ENCODE data around the gene GJD3.

DNA sequence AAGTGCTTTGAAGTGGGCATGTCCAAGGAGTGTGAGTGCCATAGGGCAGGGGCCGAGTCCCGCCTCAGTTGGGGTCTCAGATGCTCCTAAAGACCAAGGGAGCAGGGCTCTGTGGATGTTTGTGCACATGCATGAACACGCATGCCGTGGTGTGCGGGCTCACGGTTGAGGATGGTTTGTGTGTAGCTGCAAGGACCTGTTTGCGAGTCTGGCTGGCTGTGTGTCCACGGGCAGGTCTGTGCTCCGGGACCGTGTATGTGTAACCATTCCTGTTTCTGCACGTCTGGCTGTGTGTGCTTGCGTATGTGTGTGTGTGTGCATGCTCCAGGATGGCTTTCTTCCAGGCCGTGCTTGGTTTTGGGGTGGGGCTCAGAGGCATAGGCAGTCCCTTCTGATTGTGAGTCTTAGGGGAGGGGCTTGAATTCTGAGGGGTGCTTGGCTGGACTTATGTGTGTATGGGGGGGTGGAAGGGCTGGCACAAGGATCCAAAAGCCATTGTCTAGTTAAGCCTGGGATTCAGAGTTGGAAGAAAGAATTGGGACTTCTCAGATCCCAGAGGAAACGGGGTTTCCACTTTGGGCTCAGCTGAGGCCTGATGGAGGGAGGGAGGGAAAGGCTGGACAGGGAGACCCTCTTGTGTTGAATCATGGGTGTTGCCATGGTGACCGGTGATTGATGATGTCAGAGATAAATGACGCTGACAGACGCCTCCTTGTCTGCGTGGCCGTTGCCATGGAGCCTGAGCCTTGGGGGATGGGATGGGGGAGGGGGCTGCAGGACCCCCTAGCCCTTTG lies 14.4 kb downstream of the GJD3 start:
- TF ChIP-seq, protein P1, sequence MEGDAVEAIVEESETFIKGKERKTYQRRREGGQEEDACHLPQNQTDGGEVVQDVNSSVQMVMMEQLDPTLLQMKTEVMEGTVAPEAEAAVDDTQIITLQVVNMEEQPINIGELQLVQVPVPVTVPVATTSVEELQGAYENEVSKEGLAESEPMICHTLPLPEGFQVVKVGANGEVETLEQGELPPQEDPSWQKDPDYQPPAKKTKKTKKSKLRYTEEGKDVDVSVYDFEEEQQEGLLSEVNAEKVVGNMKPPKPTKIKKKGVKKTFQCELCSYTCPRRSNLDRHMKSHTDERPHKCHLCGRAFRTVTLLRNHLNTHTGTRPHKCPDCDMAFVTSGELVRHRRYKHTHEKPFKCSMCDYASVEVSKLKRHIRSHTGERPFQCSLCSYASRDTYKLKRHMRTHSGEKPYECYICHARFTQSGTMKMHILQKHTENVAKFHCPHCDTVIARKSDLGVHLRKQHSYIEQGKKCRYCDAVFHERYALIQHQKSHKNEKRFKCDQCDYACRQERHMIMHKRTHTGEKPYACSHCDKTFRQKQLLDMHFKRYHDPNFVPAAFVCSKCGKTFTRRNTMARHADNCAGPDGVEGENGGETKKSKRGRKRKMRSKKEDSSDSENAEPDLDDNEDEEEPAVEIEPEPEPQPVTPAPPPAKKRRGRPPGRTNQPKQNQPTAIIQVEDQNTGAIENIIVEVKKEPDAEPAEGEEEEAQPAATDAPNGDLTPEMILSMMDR (IDR thresholded peaks at IDR 0.05), result no peak
- TF ChIP-seq POLR2A (IDR thresholded peaks at IDR 0.05), result no peak

Data from uterus (tissue), 2 donors.